DND-41 (cell line): ENCODE data around the gene PPIF.

Source experiments
- CTCF ChIP-seq: IDR thresholded peaks from 2 replicates; pipeline ENCODE4 v1.5.1; 2012; ENCODE audit warnings: borderline replicate concordance, low read length, moderate library complexity, mild to moderate bottlenecking; ENCODE audit not compliant: poor library complexity, severe bottlenecking; ENCODE audit errors: extremely low read depth
- EZH2 ChIP-seq: IDR thresholded peaks from 3 replicates; pipeline ENCODE4 v1.6.1; 2012; ENCODE audit warnings: borderline replicate concordance, low read depth, mild to moderate bottlenecking, moderate library complexity, low read length, inconsistent platforms; ENCODE audit not compliant: severe bottlenecking

- no peak for TF ChIP-seq CTCF
- TF ChIP-seq EZH2 = no peak
Observed at GRCh38 chr10:79333513-79333912, 13.8 kb upstream of the PPIF start.
